Measurements from ENCODE around the gene MRPL23.

Gene MRPL23

DNA sequence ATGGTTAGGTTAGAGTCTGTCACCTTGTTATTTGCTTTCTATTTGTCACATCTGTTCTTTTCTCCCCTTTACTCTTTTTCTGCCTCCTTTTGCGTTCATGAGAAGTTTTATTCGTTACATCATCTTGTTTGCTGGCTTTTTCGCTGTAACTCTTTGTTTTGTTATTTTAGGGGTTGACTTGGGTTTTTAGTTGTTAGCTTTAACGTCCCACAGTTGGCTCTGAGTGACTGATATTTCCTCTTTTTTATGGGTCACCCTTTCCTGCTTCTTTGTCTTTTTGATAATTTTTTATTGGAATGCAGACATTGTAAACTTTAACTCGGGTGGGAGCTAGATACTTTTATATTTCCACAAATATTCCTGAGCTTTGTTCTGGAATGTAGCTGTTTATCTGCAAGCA, 41.0 kb upstream of the MRPL23 start:
- no peak for ATAC-seq
- TF ChIP-seq, protein P1, sequence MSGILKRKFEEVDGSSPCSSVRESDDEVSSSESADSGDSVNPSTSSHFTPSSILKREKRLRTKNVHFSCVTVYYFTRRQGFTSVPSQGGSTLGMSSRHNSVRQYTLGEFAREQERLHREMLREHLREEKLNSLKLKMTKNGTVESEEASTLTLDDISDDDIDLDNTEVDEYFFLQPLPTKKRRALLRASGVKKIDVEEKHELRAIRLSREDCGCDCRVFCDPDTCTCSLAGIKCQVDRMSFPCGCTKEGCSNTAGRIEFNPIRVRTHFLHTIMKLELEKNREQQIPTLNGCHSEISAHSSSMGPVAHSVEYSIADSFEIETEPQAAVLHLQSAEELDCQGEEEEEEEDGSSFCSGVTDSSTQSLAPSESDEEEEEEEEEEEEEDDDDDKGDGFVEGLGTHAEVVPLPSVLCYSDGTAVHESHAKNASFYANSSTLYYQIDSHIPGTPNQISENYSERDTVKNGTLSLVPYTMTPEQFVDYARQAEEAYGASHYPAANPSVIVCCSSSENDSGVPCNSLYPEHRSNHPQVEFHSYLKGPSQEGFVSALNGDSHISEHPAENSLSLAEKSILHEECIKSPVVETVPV (CRISPR knock-in tag; IDR thresholded peaks at IDR 0.05) = no peak
- no peak for TF ChIP-seq ZFP3 (CRISPR knock-in tag; IDR thresholded peaks at IDR 0.05)
- no peak for TF ChIP-seq TOX (CRISPR knock-in tag; IDR thresholded peaks at IDR 0.05; ENCODE audit: borderline replicate concordance)
- TF ChIP-seq POU6F1 (CRISPR knock-in tag; IDR thresholded peaks at IDR 0.05; ENCODE audit: borderline replicate concordance, low read depth) = no peak
- no peak for TF ChIP-seq GLIS3 (CRISPR knock-in tag; IDR thresholded peaks at IDR 0.05)
- no peak for TF ChIP-seq ARNTL (CRISPR knock-in tag; IDR thresholded peaks at IDR 0.05; ENCODE audit: borderline replicate concordance, low read depth)
- no peak for TF ChIP-seq SNAI2 (CRISPR knock-in tag; IDR thresholded peaks at IDR 0.05)
- TF ChIP-seq RARB (CRISPR knock-in tag; IDR thresholded peaks at IDR 0.05) = no peak
- TF ChIP-seq PATZ1 (CRISPR knock-in tag; IDR thresholded peaks at IDR 0.05; ENCODE audit: borderline replicate concordance) = no peak
- no peak for TF ChIP-seq ISL1 (CRISPR knock-in tag; IDR thresholded peaks at IDR 0.05)
- no peak for TF ChIP-seq ZFP30 (CRISPR knock-in tag; IDR thresholded peaks at IDR 0.05)
- TF ChIP-seq ESRRG (CRISPR knock-in tag; IDR thresholded peaks at IDR 0.05) = no peak
- TF ChIP-seq BACH2 (CRISPR knock-in tag; IDR thresholded peaks at IDR 0.05; ENCODE audit: borderline replicate concordance) = no peak
- TF ChIP-seq ZNF70 (CRISPR knock-in tag; IDR thresholded peaks at IDR 0.05) = no peak
- TF ChIP-seq, protein P2, sequence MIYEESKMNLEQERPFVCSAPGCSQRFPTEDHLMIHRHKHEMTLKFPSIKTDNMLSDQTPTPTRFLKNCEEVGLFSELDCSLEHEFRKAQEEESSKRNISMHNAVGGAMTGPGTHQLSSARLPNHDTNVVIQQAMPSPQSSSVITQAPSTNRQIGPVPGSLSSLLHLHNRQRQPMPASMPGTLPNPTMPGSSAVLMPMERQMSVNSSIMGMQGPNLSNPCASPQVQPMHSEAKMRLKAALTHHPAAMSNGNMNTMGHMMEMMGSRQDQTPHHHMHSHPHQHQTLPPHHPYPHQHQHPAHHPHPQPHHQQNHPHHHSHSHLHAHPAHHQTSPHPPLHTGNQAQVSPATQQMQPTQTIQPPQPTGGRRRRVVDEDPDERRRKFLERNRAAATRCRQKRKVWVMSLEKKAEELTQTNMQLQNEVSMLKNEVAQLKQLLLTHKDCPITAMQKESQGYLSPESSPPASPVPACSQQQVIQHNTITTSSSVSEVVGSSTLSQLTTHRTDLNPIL (CRISPR knock-in tag; IDR thresholded peaks at IDR 0.05; ENCODE audit: low read depth) = no peak

GRCh38 chr11:1906611-1907423, 40.3 kb upstream of the MRPL23 start:
- no peak for TF ChIP-seq RARB (CRISPR knock-in tag; IDR thresholded peaks at IDR 0.05)
- no peak for TF ChIP-seq ZNF70 (CRISPR knock-in tag; IDR thresholded peaks at IDR 0.05)
- ATAC-seq = no peak

DNA sequence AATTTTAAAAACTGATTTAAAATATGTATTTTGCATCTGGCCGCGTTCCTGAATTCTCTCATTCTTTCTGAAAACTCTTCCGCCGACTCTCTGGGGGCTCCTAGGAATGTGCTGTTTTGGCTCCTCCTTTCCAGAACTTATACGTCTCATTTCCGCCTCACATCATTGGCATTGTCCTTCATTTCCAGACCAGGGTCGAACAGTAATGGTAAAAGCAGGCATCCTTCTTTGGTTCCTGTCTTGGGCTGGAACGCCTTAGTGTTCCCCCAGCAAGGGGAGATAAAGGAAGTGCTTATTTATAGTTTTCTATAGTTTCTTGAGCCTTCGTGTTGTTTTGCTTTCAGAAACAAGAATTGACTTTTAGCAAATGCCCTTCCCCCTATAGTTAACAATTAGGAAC, 38.5 kb upstream of the MRPL23 start:
- ATAC-seq = no peak
- TF ChIP-seq CSDC2 (CRISPR knock-in tag; IDR thresholded peaks at IDR 0.05) = no peak
- no peak for TF ChIP-seq ZC3H10 (CRISPR knock-in tag; IDR thresholded peaks at IDR 0.05)
- TF ChIP-seq, protein P3, sequence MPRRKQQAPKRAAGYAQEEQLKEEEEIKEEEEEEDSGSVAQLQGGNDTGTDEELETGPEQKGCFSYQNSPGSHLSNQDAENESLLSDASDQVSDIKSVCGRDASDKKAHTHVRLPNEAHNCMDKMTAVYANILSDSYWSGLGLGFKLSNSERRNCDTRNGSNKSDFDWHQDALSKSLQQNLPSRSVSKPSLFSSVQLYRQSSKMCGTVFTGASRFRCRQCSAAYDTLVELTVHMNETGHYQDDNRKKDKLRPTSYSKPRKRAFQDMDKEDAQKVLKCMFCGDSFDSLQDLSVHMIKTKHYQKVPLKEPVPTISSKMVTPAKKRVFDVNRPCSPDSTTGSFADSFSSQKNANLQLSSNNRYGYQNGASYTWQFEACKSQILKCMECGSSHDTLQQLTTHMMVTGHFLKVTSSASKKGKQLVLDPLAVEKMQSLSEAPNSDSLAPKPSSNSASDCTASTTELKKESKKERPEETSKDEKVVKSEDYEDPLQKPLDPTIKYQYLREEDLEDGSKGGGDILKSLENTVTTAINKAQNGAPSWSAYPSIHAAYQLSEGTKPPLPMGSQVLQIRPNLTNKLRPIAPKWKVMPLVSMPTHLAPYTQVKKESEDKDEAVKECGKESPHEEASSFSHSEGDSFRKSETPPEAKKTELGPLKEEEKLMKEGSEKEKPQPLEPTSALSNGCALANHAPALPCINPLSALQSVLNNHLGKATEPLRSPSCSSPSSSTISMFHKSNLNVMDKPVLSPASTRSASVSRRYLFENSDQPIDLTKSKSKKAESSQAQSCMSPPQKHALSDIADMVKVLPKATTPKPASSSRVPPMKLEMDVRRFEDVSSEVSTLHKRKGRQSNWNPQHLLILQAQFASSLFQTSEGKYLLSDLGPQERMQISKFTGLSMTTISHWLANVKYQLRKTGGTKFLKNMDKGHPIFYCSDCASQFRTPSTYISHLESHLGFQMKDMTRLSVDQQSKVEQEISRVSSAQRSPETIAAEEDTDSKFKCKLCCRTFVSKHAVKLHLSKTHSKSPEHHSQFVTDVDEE (CRISPR knock-in tag; IDR thresholded peaks at IDR 0.05) = no peak
- TF ChIP-seq ESRRG (CRISPR knock-in tag; IDR thresholded peaks at IDR 0.05) = no peak
- no peak for TF ChIP-seq ZFP30 (CRISPR knock-in tag; IDR thresholded peaks at IDR 0.05)
- TF ChIP-seq, protein P2 (CRISPR knock-in tag; IDR thresholded peaks at IDR 0.05; ENCODE audit: low read depth) = no peak
- no peak for TF ChIP-seq ZNF8 (CRISPR knock-in tag; IDR thresholded peaks at IDR 0.05)
- no peak for TF ChIP-seq ZNF565 (CRISPR knock-in tag; conservative IDR thresholded peaks at IDR 0.05; ENCODE audit: low read depth)
- no peak for TF ChIP-seq SNAI2 (CRISPR knock-in tag; IDR thresholded peaks at IDR 0.05)
- no peak for TF ChIP-seq POU6F1 (CRISPR knock-in tag; IDR thresholded peaks at IDR 0.05; ENCODE audit: borderline replicate concordance, low read depth)

Measured in SK-N-SH treated with all-trans-retinoic acid at 6 μM for 48 hours (cell line).